Hepatocyte (in vitro differentiated cells): ENCODE measurements around the gene DCLK2. TPM values are rescaled to one million over a fixed set of nuclear protein-coding genes. Genes with fewer than 3 reads are reported as not detected.

Source experiments
- DNase-seq: peaks from one replicate; pipeline ENCODE4 v3.0.0-alpha.2; 2016; ENCODE audit warnings: low spot score
- H2AFZ ChIP-seq: fragments of 200-600 bp; sonication (generic); 2 replicates; pipeline ENCODE4 v1.6.0; 2016; ENCODE audit warnings: antibody characterized with exemption, mild to moderate bottlenecking
- H3K27ac ChIP-seq: fragments of 200-600 bp; sonication (generic); 2 replicates; pipeline ENCODE4 v1.5.1; 2016; ENCODE audit warnings: mild to moderate bottlenecking
- H3K27me3 ChIP-seq: fragments of 200-600 bp; sonication (generic); 2 replicates; pipeline ENCODE4 v1.6.1; 2016
- H3K36me3 ChIP-seq: fragments of 200-600 bp; sonication (generic); replicated peaks from 2 replicates; pipeline ENCODE4 v1.5.1; 2016; ENCODE audit warnings: low read depth; ENCODE audit not compliant: insufficient read depth
- H3K4me1 ChIP-seq: fragments of 200-600 bp; sonication (generic); 2 replicates; pipeline ENCODE4 v1.5.1; 2016; ENCODE audit warnings: mild to moderate bottlenecking, moderate library complexity; ENCODE audit not compliant: insufficient read depth
- H3K4me2 ChIP-seq: fragments of 200-600 bp; sonication (generic); 2 replicates; pipeline ENCODE4 v1.6.0; 2016
- H3K4me3 ChIP-seq: fragments of 200-600 bp; sonication (generic); 2 replicates; pipeline ENCODE4 v1.5.1; 2016; ENCODE audit warnings: mild to moderate bottlenecking
- H3K79me2 ChIP-seq: fragments of 200-600 bp; sonication (generic); 2 replicates; pipeline ENCODE4 v1.6.0; 2017; ENCODE audit warnings: mild to moderate bottlenecking
- H3K9me2 ChIP-seq: fragments of 200-600 bp; sonication (generic); replicated peaks from 2 replicates; pipeline ENCODE4 v1.6.0; 2017; ENCODE audit warnings: mild to moderate bottlenecking; ENCODE audit not compliant: insufficient read depth
- H3K9me3 ChIP-seq: fragments of 200-600 bp; sonication (generic); 2 replicates; pipeline ENCODE4 v1.5.1; 2016; ENCODE audit warnings: low read depth, mild to moderate bottlenecking
- H4K20me1 ChIP-seq: fragments of 200-600 bp; sonication (generic); 2 replicates; pipeline ENCODE4 v1.6.0; 2016; ENCODE audit warnings: mild to moderate bottlenecking; ENCODE audit not compliant: insufficient read depth, poor library complexity, severe bottlenecking
- CTCF ChIP-seq: fragments of 200-600 bp; sonication (generic); IDR thresholded peaks from 2 replicates; pipeline ENCODE4 v1.5.1; 2016; ENCODE audit warnings: antibody characterized with exemption, mild to moderate bottlenecking; ENCODE audit not compliant: poor library complexity
- EZH2 ChIP-seq: fragments of 200-600 bp; sonication (generic); IDR thresholded peaks from 2 replicates; pipeline ENCODE4 v1.6.1; 2016; ENCODE audit warnings: antibody characterized with exemption, mild to moderate bottlenecking, borderline replicate concordance
- EZH2phosphoT487 ChIP-seq: fragments of 200-600 bp; sonication (generic); IDR thresholded peaks from one replicate; pipeline ENCODE4 v1.6.1; 2018; ENCODE audit warnings: antibody characterized with exemption, mild to moderate bottlenecking, low read depth, moderate library complexity; ENCODE audit not compliant: unreplicated experiment, severe bottlenecking
- WGBS: methylation state at CpG from one replicate; pipeline ENCODE4 v1.1.6; 2016; ENCODE audit warnings: low lambda C conversion rate; ENCODE audit errors: missing lambda C conversion rate; 5-methylcytosine and 5-hydroxymethylcytosine counted together
- polyA plus RNA-seq: library from polyadenylated mRNA; unstranded; fragments of >200 nt; fragmentation: Nextera tagmentation; extraction: Ambion mirVana; gene quantifications from 2 replicates; pipeline ENCODE4 v1.2.1, GENCODE V29; 2016
- total RNA-seq: library from RNA; depleted of rRNA; stranded (reverse); fragments of >200 nt; gene quantifications from 2 replicates; pipeline ENCODE4 v1.2.3, GENCODE V29; 2014

Gene DCLK2
- total RNA-seq (2.2 and 2.8 TPM in 2 replicates), polyA plus RNA-seq (1.5 and 2.7 TPM in 2 replicates)

DNA sequence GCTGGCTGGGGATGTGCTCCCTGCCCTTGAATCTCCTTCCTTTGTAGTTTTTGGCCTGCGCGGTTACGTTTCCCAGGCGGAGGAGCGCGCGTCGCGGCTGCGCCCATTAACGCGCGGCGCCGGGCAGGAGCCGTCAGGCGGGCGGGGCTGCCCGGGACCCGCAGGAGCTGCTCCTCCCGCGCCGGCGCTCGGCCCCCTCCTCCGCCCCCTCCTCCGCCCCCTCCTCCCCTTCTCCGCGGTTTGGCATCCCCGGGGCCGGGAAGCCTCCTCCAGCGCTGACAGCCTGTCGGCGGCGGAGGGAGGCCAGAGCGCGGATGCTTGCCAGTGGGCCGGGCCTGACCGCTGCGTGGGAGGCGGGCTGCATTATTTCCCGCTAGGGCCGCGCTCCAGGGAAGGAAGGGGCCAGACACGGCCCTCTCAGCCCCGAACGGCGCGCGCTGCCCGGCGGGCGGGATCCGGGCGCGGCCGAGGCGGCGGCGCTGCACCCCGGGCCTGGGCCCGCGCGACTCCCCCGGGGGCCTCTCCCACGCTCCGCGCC lies at the start of gene DCLK2:
TSS of gene DCLK2 (plus strand) at position 405 of the 538 bp plus-strand sequence. CDS start 583 bp downstream, outside the sequence.
- WGBS = 2% methylated on average over 28 of the region's 68 CpGs
- DNase-seq = peak; percentile 79
- H3K4me1 ChIP-seq = peaks cover 5% of the 10 kb centered on the region
- TF ChIP-seq EZH2phosphoT487 = no peak
- no peak for TF ChIP-seq EZH2
- no peak for TF ChIP-seq CTCF
- peaks cover 5% of the 10 kb centered on the region for H3K27me3 ChIP-seq
- H3K36me3 ChIP-seq = no peaks in the 10 kb centered on the region
- H3K4me3 ChIP-seq = peak within 1 kb of the TSS; percentile 64
- H3K27ac ChIP-seq = peak within 1 kb of the TSS; percentile 44
- no peaks in the 10 kb centered on the region for H4K20me1 ChIP-seq
- peak within 1 kb of the TSS; percentile 59 for H2AFZ ChIP-seq
- peak within 1 kb of the TSS; percentile 99 for H3K4me2 ChIP-seq
- no peaks in the 10 kb centered on the region for H3K79me2 ChIP-seq
- H3K9me2 ChIP-seq = no peaks in the 10 kb centered on the region
- no peaks in the 10 kb centered on the region for H3K9me3 ChIP-seq

DNA sequence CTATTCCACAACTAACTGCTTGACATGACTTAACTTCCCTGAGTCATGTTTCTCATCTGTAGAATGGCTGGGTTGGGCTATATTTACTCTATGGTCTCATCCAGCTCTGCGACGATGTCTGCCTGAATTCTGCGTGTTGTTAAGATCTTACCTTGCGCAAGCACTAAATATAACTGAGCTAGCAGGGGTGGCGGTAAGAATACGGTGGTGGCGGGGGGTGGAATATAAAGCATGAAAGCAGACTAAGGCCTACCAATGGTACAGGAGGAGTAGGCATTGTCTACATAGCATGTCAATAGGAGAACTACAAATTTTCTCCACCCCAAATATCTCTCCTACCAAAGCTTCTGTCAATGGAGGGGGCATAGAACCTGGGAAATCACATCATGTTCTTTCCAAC lies 45.7 kb upstream of the DCLK2 start:
- Histone ChIP-seq H3K9me3 (no peaks in the 10 kb centered on the region), H4K20me1 (no peaks in the 10 kb centered on the region), H2AFZ (no peak overlapping the region), H3K36me3 (no peaks in the 10 kb centered on the region), H3K9me2 (no peaks in the 10 kb centered on the region), H3K27me3 (no peaks in the 10 kb centered on the region), H3K4me3 (no peak overlapping the region), H3K4me2 (no peak overlapping the region), H3K27ac (no peak overlapping the region), H3K79me2 (no peaks in the 10 kb centered on the region), H3K4me1 (no peaks in the 10 kb centered on the region)
- 82% methylated on average over 7 of the region's 7 CpGs for WGBS
- no peak for DNase-seq
- TF ChIP-seq EZH2phosphoT487 (no peak), EZH2 (no peak), CTCF (no peak)

GRCh38 chr4:150033081-150033480 lies 45.2 kb upstream of the DCLK2 start:
- WGBS = 36% methylated on average over 4 of the region's 4 CpGs

DNA sequence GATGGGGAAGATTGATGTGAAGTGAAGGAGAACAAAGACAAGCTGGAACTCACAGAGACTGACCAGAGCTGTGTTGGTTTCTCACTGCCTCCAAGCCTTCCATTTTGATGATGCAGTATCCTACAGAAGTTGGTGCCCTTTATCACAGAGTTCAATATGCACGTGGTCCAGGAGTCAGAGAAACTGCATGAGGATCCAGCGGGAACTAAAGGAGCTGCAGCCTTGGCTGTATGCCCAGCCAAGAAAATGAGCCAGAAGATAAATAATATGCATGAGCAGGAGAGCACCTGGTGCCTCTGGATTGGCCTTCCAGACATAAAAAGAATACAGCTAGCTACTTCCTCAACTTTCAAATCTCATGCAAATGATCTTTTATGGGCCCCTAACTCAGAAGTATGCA lies 44.3 kb upstream of the DCLK2 start:
- WGBS = 51% methylated on average over 2 of the region's 2 CpGs
- TF ChIP-seq CTCF (no peak), EZH2phosphoT487 (no peak), EZH2 (no peak)
- Histone ChIP-seq H3K79me2 (no peaks in the 10 kb centered on the region), H3K27me3 (no peaks in the 10 kb centered on the region), H3K9me2 (no peaks in the 10 kb centered on the region), H2AFZ (no peak overlapping the region), H3K4me1 (no peaks in the 10 kb centered on the region), H4K20me1 (no peaks in the 10 kb centered on the region), H3K4me2 (no peak overlapping the region), H3K9me3 (no peaks in the 10 kb centered on the region), H3K27ac (no peak overlapping the region), H3K4me3 (no peak overlapping the region), H3K36me3 (no peaks in the 10 kb centered on the region)
- DNase-seq = no peak

More at GRCh38 chr4:150033081-150033480, 45.2 kb upstream of the DCLK2 start:
- H3K27ac ChIP-seq = no peak overlapping the region
- no peaks in the 10 kb centered on the region for H3K4me1 ChIP-seq
- H3K27me3 ChIP-seq = no peaks in the 10 kb centered on the region
- TF ChIP-seq EZH2phosphoT487 = no peak
- no peaks in the 10 kb centered on the region for H3K9me2 ChIP-seq
- no peak overlapping the region for H2AFZ ChIP-seq
- no peaks in the 10 kb centered on the region for H3K9me3 ChIP-seq
- no peaks in the 10 kb centered on the region for H4K20me1 ChIP-seq
- H3K4me2 ChIP-seq = no peak overlapping the region
- no peak overlapping the region for H3K4me3 ChIP-seq
- H3K36me3 ChIP-seq = no peaks in the 10 kb centered on the region
- H3K79me2 ChIP-seq = no peaks in the 10 kb centered on the region
- no peak for DNase-seq
